GM12878 (cell line): Measurements from ENCODE around the gene KISS1. TPM values are rescaled to one million over a fixed set of nuclear protein-coding genes. Genes with fewer than 3 reads are reported as not detected.

Experiments used
- ATAC-seq: fragments of 200-7000 bp; cut with Tn5 transposase; 3 replicates; pipeline ENCODE4 v1.9.1; 2020; ENCODE audit warnings: mild to moderate bottlenecking, moderate library complexity
- BruUV-seq: library from RNA; stranded (reverse); fragments of 400-500 nt; replicated peaks from 2 replicates; lab custom pipeline; 2021; lab: Mats Ljungman, UMichigan
- CTCF ChIA-PET: fragments of 300-600 bp; sonication (Branson Sonifier 250); formaldehyde crosslinking; extraction: SDS; loops from one replicate; lab custom pipeline; 2021; ENCODE audit warnings: inconsistent platforms; lab: Yijun Ruan, JAX
- POLR2A ChIA-PET: fragments of 350-600 bp; formaldehyde crosslinking; extraction: SDS; loops from one replicate; lab custom pipeline; 2021; ENCODE audit warnings: inconsistent platforms; lab: Charles Lee
- RAD21 ChIA-PET: fragments of 300-600 bp; sonication (Branson Sonifier 250); formaldehyde crosslinking; loops from one replicate; lab custom pipeline; 2023; ENCODE audit warnings: antibody characterized with exemption; ENCODE audit not compliant: unreplicated experiment; lab: Charles Lee
- SMC1A ChIA-PET: fragments of 300-600 bp; sonication (Branson Sonifier 250); formaldehyde crosslinking; loops from one replicate; lab custom pipeline; 2023; ENCODE audit not compliant: unreplicated experiment, uncharacterized antibody; lab: Charles Lee
- DNase-seq: peaks from one replicate; pipeline ENCODE4 v3.0.0-alpha.2; 2011; ENCODE audit warnings: low read depth, low spot score
- FAIRE-seq: peaks from 3 replicates; lab custom pipeline; 2011; peaks lifted over from hg19 to GRCh38; lab: Jason Lieb, UNC
- H2AFZ ChIP-seq: 2 replicates; pipeline ENCODE4 v1.6.0; 2011; ENCODE audit warnings: low read depth, low read length, control low read depth; ENCODE audit not compliant: control insufficient read depth
- H3K27ac ChIP-seq: 2 replicates; pipeline ENCODE4 v1.5.1; 2011; ENCODE audit warnings: control low read depth; ENCODE audit not compliant: control insufficient read depth, insufficient read depth
- H3K27me3 ChIP-seq, 2 experiments: replicated peaks in 1 of 2; 2 replicates each; pipeline versions ENCODE4 v1.6.0 to v1.6.1; 2011; ENCODE audit warnings: low read length in 1 of 2; ENCODE audit not compliant: control insufficient read depth in 2 of 2, insufficient read depth in 2 of 2
- H3K36me3 ChIP-seq, 2 experiments: 2 replicates each; pipeline ENCODE4 v1.5.1; 2011; ENCODE audit warnings: low read length in 1 of 2; ENCODE audit not compliant: control insufficient read depth in 2 of 2, insufficient read depth in 2 of 2
- H3K4me1 ChIP-seq: 2 replicates; pipeline ENCODE4 v1.6.1; 2011; ENCODE audit warnings: mild to moderate bottlenecking, low read length, moderate library complexity, mixed read lengths; ENCODE audit not compliant: control insufficient read depth, insufficient read depth
- H3K4me2 ChIP-seq: 2 replicates; pipeline ENCODE4 v1.6.0; 2011; ENCODE audit warnings: control low read depth; ENCODE audit not compliant: control insufficient read depth, insufficient read depth
- H3K4me3 ChIP-seq: fragments of 200-600 bp; sonication (generic); 2 replicates; pipeline ENCODE4 v1.5.1; 2016
- H3K79me2 ChIP-seq: 2 replicates; pipeline ENCODE4 v1.6.0; 2011; ENCODE audit warnings: low read length; ENCODE audit not compliant: control insufficient read depth, insufficient read depth
- H3K9ac ChIP-seq: 2 replicates; pipeline ENCODE4 v1.8.0; 2011; ENCODE audit warnings: low read length, control low read depth, mixed read lengths; ENCODE audit not compliant: control insufficient read depth, insufficient read depth
- H3K9me3 ChIP-seq: replicated peaks from 3 replicates; pipeline ENCODE4 v1.5.1; 2011; ENCODE audit warnings: mild to moderate bottlenecking, low read length; ENCODE audit not compliant: control insufficient read depth, insufficient read depth
- H4K20me1 ChIP-seq: 2 replicates; pipeline ENCODE4 v1.6.0; 2011; ENCODE audit not compliant: control insufficient read depth, insufficient read depth
- BHLHE40 ChIP-seq, 2 experiments: fragments of 450-650 bp in 1 of 2; IDR thresholded peaks; 2 replicates each; pipeline ENCODE4 v1.6.1; 2011 to 2017; ENCODE audit warnings: low read depth in 2 of 2, borderline replicate concordance in 1 of 2, improper control_type of control experiment in 1 of 2, low read length in 1 of 2, mild to moderate bottlenecking in 1 of 2
- BRCA1 ChIP-seq: IDR thresholded peaks from 2 replicates; pipeline ENCODE4 v1.6.1; 2011; ENCODE audit warnings: low read depth, low read length, improper control_type of control experiment
- CBX3 ChIP-seq: fragments of 200-600 bp; sonication (generic); IDR thresholded peaks from 2 replicates; pipeline ENCODE4 v1.6.1; 2016; ENCODE audit warnings: low read depth, borderline replicate concordance
- CEBPZ ChIP-seq: fragments of 150-350 bp; IDR thresholded peaks from 2 replicates; pipeline ENCODE4 v1.6.1; 2016; ENCODE audit warnings: low read depth, low read length
- EGR1 ChIP-seq, 2 experiments: IDR thresholded peaks; 1 replicate in 1 of 2; 2 replicates in 1 of 2; pipeline ENCODE4 v1.6.1; 2011 to 2012; ENCODE audit warnings: low read depth in 2 of 2, low read length in 2 of 2, borderline replicate concordance in 1 of 2, mild to moderate bottlenecking in 1 of 2, moderate library complexity in 1 of 2
- ELK1 ChIP-seq: IDR thresholded peaks from 2 replicates; pipeline ENCODE4 v1.6.1; 2012; ENCODE audit warnings: low read depth, low read length, improper control_type of control experiment
- EP300 ChIP-seq, 2 experiments: fragments of 150-350 bp in 1 of 2; IDR thresholded peaks; 2 replicates each; pipeline ENCODE4 v1.6.1; 2011 to 2012; ENCODE audit warnings: low read depth in 2 of 2, low read length in 2 of 2, borderline replicate concordance in 1 of 2, improper control_type of control experiment in 1 of 2, inconsistent platforms in 1 of 2; ENCODE audit not compliant: control insufficient read depth in 1 of 2
- FOS ChIP-seq: IDR thresholded peaks from 3 replicates; pipeline ENCODE4 v1.6.1; 2011; ENCODE audit warnings: borderline replicate concordance; ENCODE audit not compliant: insufficient read length; ENCODE audit errors: extremely low read depth
- JUND ChIP-seq: IDR thresholded peaks from 2 replicates; pipeline ENCODE4 v1.6.1; 2012; ENCODE audit warnings: low read depth, mild to moderate bottlenecking, low read length, improper control_type of control experiment, moderate library complexity
- NBN ChIP-seq: fragments of 450-650 bp; IDR thresholded peaks from 2 replicates; pipeline ENCODE4 v1.6.1; 2016
- PKNOX1 ChIP-seq: fragments of 450-650 bp; IDR thresholded peaks from 2 replicates; pipeline ENCODE4 v1.6.1; 2016; ENCODE audit warnings: mild to moderate bottlenecking
- RELB ChIP-seq: fragments of 450-650 bp; IDR thresholded peaks from 2 replicates; pipeline ENCODE4 v1.6.1; 2017; ENCODE audit warnings: low read depth, mild to moderate bottlenecking, moderate library complexity
- RFX5 ChIP-seq: IDR thresholded peaks from 2 replicates; pipeline ENCODE4 v1.6.1; 2011; ENCODE audit warnings: low read depth, low read length, improper control_type of control experiment
- SRF ChIP-seq, 2 experiments: IDR thresholded peaks; 2 replicates each; pipeline ENCODE4 v1.6.1; 2011; ENCODE audit warnings: low read depth in 2 of 2, low read length in 2 of 2, mild to moderate bottlenecking in 1 of 2, moderate library complexity in 1 of 2
- TCF7 ChIP-seq: IDR thresholded peaks from 2 replicates; pipeline ENCODE4 v1.6.1; 2014; ENCODE audit warnings: antibody characterized with exemption, borderline replicate concordance
- WGBS: methylation state at CpG from one replicate; pipeline ENCODE4 v1.1.6; 2016; ENCODE audit warnings: low lambda C conversion rate; ENCODE audit not compliant: insufficient replicate concordance, insufficient coverage; ENCODE audit errors: missing lambda C conversion rate; 5-methylcytosine and 5-hydroxymethylcytosine counted together
- in situ Hi-C: fragments of 300-500 bp; cut with MboI; formaldehyde crosslinking; loops from 9 replicates; pipeline ENCODE4 v1.14.3; 2018; ENCODE audit warnings: mixed read lengths
- intact Hi-C: fragments of 100-400 bp; cut with micrococcal nuclease; formaldehyde crosslinking; loops from one replicate; pipeline ENCODE4 v1.14.2; 2022; ENCODE audit not compliant: unreplicated experiment
- polyA plus RNA-seq, 11 experiments: library from polyadenylated mRNA; depleted of rRNA in 4 of 11; unstranded in 6 of 11; stranded (reverse) in 5 of 11; fragments of >200 nt; fragmentation: Nextera tagmentation in 4 of 11; fragmentation: Illumina TruSeq in 1 of 11; extraction: Ambion mirVana in 4 of 11; extraction: Trizol in 1 of 11; gene quantifications; 1 replicate in 1 of 11; 2 replicates in 10 of 11; pipeline versions ENCODE4 v1.2.1 to v1.2.3, GENCODE V29; 2011 to 2016; ENCODE audit warnings: inconsistent platforms in 2 of 11, missing spikeins in 2 of 11, low read depth in 1 of 11
- total RNA-seq, 4 experiments: library from RNA; depleted of rRNA in 3 of 4; stranded (reverse); fragments of >200 nt in 3 of 4; fragmentation: Illumina TruSeq in 1 of 4; extraction: Trizol in 1 of 4; gene quantifications; 2 replicates each; pipeline versions ENCODE4 v1.2.1 to v1.2.3, GENCODE V29; 2013 to 2021

Gene KISS1
- total and polyA plus RNA-seq, 10 of the 15 experiments (the other 5 are each of a cell fraction or from before 2014, with no cell fraction given): not detected

GRCh38 chr1:204227996-204228785 lies 31.9 kb upstream of the KISS1 start:
- H3K79me2 ChIP-seq: no peaks in the 10 kb centered on the region
- CTCF ChIA-PET: interaction anchor here (0.6 to 1.4 kb wide), 3 partner anchors 12 to 136 kb away, joined by 4 to 6 read pairs (median 4); no protein-coding TSS in a partner anchor
- no peaks in the 10 kb centered on the region for H3K4me1 ChIP-seq
- RAD21 ChIA-PET: no interaction called here
- peaks cover 2% of the 10 kb centered on the region in 2 experiments; a peak in 3 of 4 replicates for H3K27me3 ChIP-seq
- ATAC-seq: no peak
- POLR2A ChIA-PET: no interaction called here
- H3K9ac ChIP-seq: no peak overlapping the region
- H3K9me3 ChIP-seq: no peaks in the 10 kb centered on the region
- BruUV-seq: no TSS peak
- DNase-seq: no peak
- SMC1A ChIA-PET: interaction anchor here (1.0 kb wide), 1 partner anchor 65 kb away, joined by 3 read pairs; no protein-coding TSS in a partner anchor
- no peaks in the 10 kb centered on the region for H4K20me1 ChIP-seq
- no peak for FAIRE-seq
- in situ Hi-C loops: no loop called here
- no peak overlapping the region for H2AFZ ChIP-seq
- H3K4me3 ChIP-seq: no peak overlapping the region
- intact Hi-C loops: no loop called here
- H3K36me3 ChIP-seq: no peaks in the 10 kb centered on the region
- H3K4me2 ChIP-seq: no peak overlapping the region
- no peak overlapping the region for H3K27ac ChIP-seq
- WGBS: 15% methylated on average over 20 of the region's 20 CpGs
- TF ChIP-seq TCF7 (no peak), BHLHE40 (IDR thresholded peaks at IDR 0.05; ENCODE audit: borderline replicate concordance in 1 of 2, low read depth in 2 of 2, low read length in 1 of 2) (no peak), EGR1 (IDR thresholded peaks at IDR 0.05; ENCODE audit: borderline replicate concordance in 1 of 2, low read depth in 2 of 2, low read length in 2 of 2) (no peak), NBN (no peak), ELK1 (no peak), SRF (IDR thresholded peaks at IDR 0.05; ENCODE audit: low read depth in 2 of 2, low read length in 2 of 2) (no peak), CBX3 (no peak), BRCA1 (no peak), EP300 (IDR thresholded peaks at IDR 0.05; ENCODE audit: borderline replicate concordance in 1 of 2, control insufficient read depth in 1 of 2, low read depth in 2 of 2, low read length in 2 of 2) (no peak), RELB (no peak), CEBPZ (no peak), RFX5 (no peak), FOS (no peak), PKNOX1 (no peak), JUND (no peak)
